ENCODE data around the gene TAF3.
A peak's percentile ranks its signal among the peaks of the same experiment; 100 is the strongest.
"Not testable (repeated sequence)": the region's sequence is repeated elsewhere in the genome, so short reads cannot be mapped to it uniquely, and the experiment has no call there.

Gene TAF3

GRCh38 chr10:7797582-7797981 is 20.7 kb upstream of the TAF3 start:
- in situ Hi-C loops (cut with HindIII; ENCODE audit: low sequenced_read_pairs), result no loop called here
- TF ChIP-seq CTCF (IDR thresholded peaks at IDR 0.05; ENCODE audit: low read depth, low read length, missing control alignments), result no peak
- no peak overlapping the region for H3K4me3 ChIP-seq (ENCODE audit: low read depth, low read length)
- peak; percentile 74 for DNase-seq (ENCODE audit: low read depth)

- no peak for DNase-seq (ENCODE audit: low read depth)
- H3K4me3 ChIP-seq (ENCODE audit: low read depth, low read length), result no peak overlapping the region
- in situ Hi-C loops (cut with HindIII; ENCODE audit: low sequenced_read_pairs), result no loop called here
- TF ChIP-seq CTCF (IDR thresholded peaks at IDR 0.05; ENCODE audit: low read depth, low read length, missing control alignments), result no peak
These were observed 15.7 kb upstream of the TAF3 start for GRCh38 chr10:7802606-7803005.

GRCh38 chr10:7804216-7804615 is 14.1 kb upstream of the TAF3 start:
- in situ Hi-C loops (cut with HindIII; ENCODE audit: low sequenced_read_pairs), result no loop called here
- no peak for DNase-seq (ENCODE audit: low read depth)
- H3K4me3 ChIP-seq (ENCODE audit: low read depth, low read length), result no peak overlapping the region
- TF ChIP-seq CTCF (IDR thresholded peaks at IDR 0.05; ENCODE audit: low read depth, low read length, missing control alignments), result no peak

GRCh38 chr10:7804741-7805140 is 13.6 kb upstream of the TAF3 start:
- H3K4me3 ChIP-seq (ENCODE audit: low read depth, low read length), result no peak overlapping the region
- TF ChIP-seq CTCF (IDR thresholded peaks at IDR 0.05; ENCODE audit: low read depth, low read length, missing control alignments), result no peak
- no peak for DNase-seq (ENCODE audit: low read depth)
- in situ Hi-C loops (cut with HindIII; ENCODE audit: low sequenced_read_pairs), result no loop called here

- H3K4me3 ChIP-seq (ENCODE audit: low read depth, low read length), result no peak overlapping the region
- DNase-seq (ENCODE audit: low read depth), result no peak
- in situ Hi-C loops (cut with HindIII; ENCODE audit: low sequenced_read_pairs), result no loop called here
- TF ChIP-seq CTCF (IDR thresholded peaks at IDR 0.05; ENCODE audit: low read depth, low read length, missing control alignments), result no peak
These were observed 9.5 kb upstream of the TAF3 start for GRCh38 chr10:7808686-7809267.

GRCh38 chr10:7810443-7810842 is 7.9 kb upstream of the TAF3 start:
- in situ Hi-C loops (cut with HindIII; ENCODE audit: low sequenced_read_pairs), result no loop called here
- TF ChIP-seq CTCF (IDR thresholded peaks at IDR 0.05; ENCODE audit: low read depth, low read length, missing control alignments), result no peak
- no peak overlapping the region for H3K4me3 ChIP-seq (ENCODE audit: low read depth, low read length)
- DNase-seq (ENCODE audit: low read depth), result no peak

GRCh38 chr10:7811000-7811399 is 7.3 kb upstream of the TAF3 start:
- no peak overlapping the region for H3K4me3 ChIP-seq (ENCODE audit: low read depth, low read length)
- in situ Hi-C loops (cut with HindIII; ENCODE audit: low sequenced_read_pairs), result no loop called here
- DNase-seq (ENCODE audit: low read depth), result no peak
- no peak for TF ChIP-seq CTCF (IDR thresholded peaks at IDR 0.05; ENCODE audit: low read depth, low read length, missing control alignments)

- H3K4me3 ChIP-seq (ENCODE audit: low read depth, low read length); in situ Hi-C loops (cut with HindIII; ENCODE audit: low sequenced_read_pairs); DNase-seq (ENCODE audit: low read depth): not testable (repeated sequence)
These were observed 6.6 kb upstream of the TAF3 start for GRCh38 chr10:7811743-7812142.
